ENCODE measurements around the gene PACRGL. TPM values are rescaled to one million over a fixed set of nuclear protein-coding genes. Genes with fewer than 3 reads are reported as not detected.
"Not testable (repeated sequence)": the region's sequence is repeated elsewhere in the genome, so short reads cannot be mapped to it uniquely, and the experiment has no call there.

Gene PACRGL
- total and polyA plus RNA-seq, 9 donors, result 11.1 to 28.4 (median 17.9) TPM

DNA sequence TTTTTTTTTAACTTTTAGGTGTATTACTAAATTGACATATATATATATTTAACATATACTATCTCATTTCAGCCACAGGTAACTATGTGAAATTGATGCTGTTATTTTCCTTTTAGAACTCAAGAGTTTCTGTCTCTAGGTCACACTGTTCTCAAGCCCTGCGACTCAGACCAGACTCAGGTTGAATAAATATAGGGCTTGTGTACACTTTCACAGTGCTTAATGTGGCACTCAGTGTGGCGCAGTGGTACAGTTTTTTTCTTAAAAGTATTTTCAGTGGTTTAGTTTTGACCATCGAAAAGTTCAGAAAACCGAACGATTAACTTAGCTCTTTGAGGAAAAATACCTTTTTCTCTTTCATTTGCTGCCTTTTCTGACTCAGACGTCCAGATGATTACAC, 24.7 kb downstream of the PACRGL start:
- H3K9me3 ChIP-seq, result peaks cover 0 to 10% of the 10 kb centered on the region in 2 donors
- intact Hi-C loops (cut with DNase I), result no loop called here
- H3K4me3 ChIP-seq, result no peak overlapping the region
- H3K27ac ChIP-seq, result no peak overlapping the region
- TF ChIP-seq POLR2A (IDR thresholded peaks at IDR 0.05) (no peak), EP300 (IDR thresholded peaks at IDR 0.05) (no peak)
- TF ChIP-seq, protein P1, sequence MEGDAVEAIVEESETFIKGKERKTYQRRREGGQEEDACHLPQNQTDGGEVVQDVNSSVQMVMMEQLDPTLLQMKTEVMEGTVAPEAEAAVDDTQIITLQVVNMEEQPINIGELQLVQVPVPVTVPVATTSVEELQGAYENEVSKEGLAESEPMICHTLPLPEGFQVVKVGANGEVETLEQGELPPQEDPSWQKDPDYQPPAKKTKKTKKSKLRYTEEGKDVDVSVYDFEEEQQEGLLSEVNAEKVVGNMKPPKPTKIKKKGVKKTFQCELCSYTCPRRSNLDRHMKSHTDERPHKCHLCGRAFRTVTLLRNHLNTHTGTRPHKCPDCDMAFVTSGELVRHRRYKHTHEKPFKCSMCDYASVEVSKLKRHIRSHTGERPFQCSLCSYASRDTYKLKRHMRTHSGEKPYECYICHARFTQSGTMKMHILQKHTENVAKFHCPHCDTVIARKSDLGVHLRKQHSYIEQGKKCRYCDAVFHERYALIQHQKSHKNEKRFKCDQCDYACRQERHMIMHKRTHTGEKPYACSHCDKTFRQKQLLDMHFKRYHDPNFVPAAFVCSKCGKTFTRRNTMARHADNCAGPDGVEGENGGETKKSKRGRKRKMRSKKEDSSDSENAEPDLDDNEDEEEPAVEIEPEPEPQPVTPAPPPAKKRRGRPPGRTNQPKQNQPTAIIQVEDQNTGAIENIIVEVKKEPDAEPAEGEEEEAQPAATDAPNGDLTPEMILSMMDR (IDR thresholded peaks at IDR 0.05), result no peak
- no peaks in the 10 kb centered on the region for H3K4me1 ChIP-seq (ENCODE audit: insufficient read depth)
- H3K36me3 ChIP-seq, result no peaks in the 10 kb centered on the region
- 62 to 94% (median 94%) methylated on average over 6 of the region's 6 CpGs for WGBS, 3 donors
- DNase-seq, result no peak
- H3K27me3 ChIP-seq, result no peaks in the 10 kb centered on the region

DNA sequence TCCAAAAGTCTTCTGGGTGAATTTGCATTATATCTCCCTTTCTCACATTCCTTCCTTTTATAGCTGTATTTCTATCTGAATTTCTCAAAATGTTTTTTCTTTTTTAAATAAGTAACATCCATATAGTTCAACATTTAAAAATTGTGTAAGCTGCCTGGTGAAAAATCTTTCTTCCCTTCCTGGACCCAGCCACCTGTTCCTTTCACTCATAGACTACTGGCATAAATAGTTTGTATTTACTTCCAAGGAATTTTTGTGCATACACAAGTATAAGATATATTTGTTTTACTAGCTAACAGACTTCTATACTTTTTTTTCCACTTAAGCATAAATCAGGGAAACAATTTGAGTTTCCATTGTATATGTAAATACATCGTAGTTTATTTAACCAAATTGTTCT, 35.7 kb downstream of the PACRGL start:
- Histone ChIP-seq H3K27ac (no peak overlapping the region), H3K9me3 (peaks cover 0 to 12% of the 10 kb centered on the region in 2 donors), H3K27me3 (no peaks in the 10 kb centered on the region), H3K4me1 (ENCODE audit: insufficient read depth) (no peaks in the 10 kb centered on the region), H3K4me3 (no peak overlapping the region), H3K36me3 (no peaks in the 10 kb centered on the region)
- DNase-seq, result no peak
- TF ChIP-seq EP300 (IDR thresholded peaks at IDR 0.05) (no peak), POLR2A (IDR thresholded peaks at IDR 0.05) (no peak)
- TF ChIP-seq, protein P1 (IDR thresholded peaks at IDR 0.05), result no peak
- intact Hi-C loops (cut with DNase I), result no loop called here
- 96 to 99% (median 98%) methylated on average over 1 of the region's 1 CpG for WGBS, 3 donors

DNA sequence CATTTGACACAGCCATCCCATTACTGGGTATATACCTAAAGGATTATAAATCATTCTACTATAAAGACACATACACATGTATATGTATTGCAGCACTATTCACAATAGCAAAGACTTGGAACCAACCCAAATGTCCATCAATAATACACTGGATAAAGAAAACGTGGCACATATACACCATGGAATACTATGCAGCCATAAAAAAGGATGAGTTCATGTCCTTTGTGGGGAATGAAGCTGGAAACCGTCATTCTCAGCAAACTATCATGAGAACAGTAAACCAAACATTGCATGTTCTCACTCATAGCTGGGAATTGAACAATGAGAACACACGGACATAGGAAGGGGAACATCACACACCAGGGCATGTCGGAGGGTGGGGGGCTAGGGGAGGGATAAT, 45.7 kb downstream of the PACRGL start:
- H3K27me3 ChIP-seq; H3K4me3 ChIP-seq; H3K36me3 ChIP-seq; DNase-seq; H3K9me3 ChIP-seq; H3K4me1 ChIP-seq (ENCODE audit: insufficient read depth); H3K27ac ChIP-seq; intact Hi-C loops (cut with DNase I): not testable (repeated sequence)
- WGBS, 3 donors, result 85 to 93% (median 89%) methylated on average over 4 of the region's 4 CpGs

DNA sequence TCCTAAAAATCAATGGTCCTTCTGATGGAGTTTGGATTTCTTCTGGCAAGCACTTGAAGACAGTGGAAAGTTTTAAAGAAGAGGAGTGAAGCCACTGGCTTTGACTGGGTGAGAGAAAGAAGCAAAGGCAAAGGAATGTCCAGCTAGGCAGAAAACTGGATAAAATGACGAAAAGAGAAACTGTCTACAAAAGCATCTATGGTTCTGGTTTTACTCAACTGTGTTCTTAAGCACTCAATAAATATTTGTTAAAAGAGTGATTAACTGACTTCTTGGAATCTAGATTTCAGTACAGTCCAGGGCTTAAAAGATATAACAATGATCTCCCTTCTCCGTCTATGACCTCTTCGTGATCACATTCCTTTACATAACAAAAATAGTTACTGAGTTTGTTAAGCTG, 52.4 kb downstream of the PACRGL start:
- H3K27ac ChIP-seq, result no peak overlapping the region
- H3K36me3 ChIP-seq, result no peaks in the 10 kb centered on the region
- intact Hi-C loops (cut with DNase I), result no loop called here
- 96 to 97% (median 97%) methylated on average over 3 of the region's 3 CpGs for WGBS, 3 donors
- no peaks in the 10 kb centered on the region for H3K27me3 ChIP-seq
- no peaks in the 10 kb centered on the region for H3K4me1 ChIP-seq (ENCODE audit: insufficient read depth)
- no peak for DNase-seq
- no peak overlapping the region for H3K4me3 ChIP-seq
- TF ChIP-seq, protein P1 (IDR thresholded peaks at IDR 0.05), result no peak
- TF ChIP-seq EP300 (IDR thresholded peaks at IDR 0.05) (no peak), POLR2A (IDR thresholded peaks at IDR 0.05) (no peak)
- H3K9me3 ChIP-seq, result no peaks in the 10 kb centered on the region

DNA sequence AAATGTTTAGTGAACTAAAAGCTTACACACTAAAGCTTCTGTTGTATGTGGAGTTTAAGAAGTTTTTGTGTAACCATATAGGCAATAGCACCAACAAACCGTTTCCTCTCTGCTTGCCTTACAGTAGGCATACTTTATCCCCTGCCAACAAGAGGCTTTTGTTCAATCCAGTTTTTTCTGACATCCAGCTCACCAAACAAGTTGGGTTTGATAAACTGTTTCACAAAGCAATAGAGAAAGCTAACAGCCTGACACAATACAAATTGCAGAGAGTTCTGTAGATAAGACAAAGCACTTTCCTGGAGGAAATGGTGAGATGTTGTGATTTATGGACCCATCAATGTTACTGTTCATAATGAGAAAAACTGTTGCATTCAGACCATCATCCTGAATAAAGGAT, 53.8 kb downstream of the PACRGL start:
- no peak for DNase-seq
- H3K4me3 ChIP-seq, result no peak overlapping the region
- no peaks in the 10 kb centered on the region for H3K27me3 ChIP-seq
- no peaks in the 10 kb centered on the region for H3K36me3 ChIP-seq
- intact Hi-C loops (cut with DNase I), result no loop called here
- 79 to 88% (median 83%) methylated on average over 1 of the region's 1 CpG for WGBS, 3 donors
- TF ChIP-seq, protein P1 (IDR thresholded peaks at IDR 0.05), result no peak
- no peaks in the 10 kb centered on the region for H3K9me3 ChIP-seq
- no peak overlapping the region for H3K27ac ChIP-seq
- H3K4me1 ChIP-seq (ENCODE audit: insufficient read depth), result no peaks in the 10 kb centered on the region
